COR-L47 (cell line): ENCODE results near the gene ITPK1.

Experiments
- DNase-seq: peaks from one replicate; lab custom pipeline; 2025; lab: John Stamatoyannopoulos, UW

Gene ITPK1

DNA sequence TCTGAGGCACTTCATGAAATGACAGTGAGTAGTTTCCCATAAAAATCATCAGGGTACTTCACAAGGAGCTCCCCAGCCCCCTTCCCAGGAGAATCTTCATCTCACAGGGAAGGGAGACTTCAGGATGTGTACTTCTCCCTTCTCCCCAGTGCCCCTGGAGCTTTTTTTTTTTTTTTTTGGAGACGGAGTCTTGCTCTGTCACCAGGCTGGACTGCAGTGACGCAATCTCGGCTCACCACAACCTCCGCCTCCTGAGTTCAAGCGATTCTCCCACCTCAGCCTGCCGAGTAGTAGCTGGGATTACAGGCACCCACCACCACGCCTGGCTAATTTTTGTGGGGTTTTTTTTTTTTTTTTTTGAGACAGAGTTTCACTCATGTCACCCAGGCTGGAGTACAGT lies 10.4 kb downstream of the ITPK1 start:
- DNase-seq, result no peak

- DNase-seq, result peak; percentile 37
Observed at GRCh38 chr14:93104961-93105360, 10.8 kb downstream of the ITPK1 start.

- DNase-seq, result peak; percentile 32
Observed at GRCh38 chr14:93103392-93104080, 12.2 kb downstream of the ITPK1 start.

GRCh38 chr14:93102141-93102540 lies 13.6 kb downstream of the ITPK1 start:
- no peak for DNase-seq

DNA sequence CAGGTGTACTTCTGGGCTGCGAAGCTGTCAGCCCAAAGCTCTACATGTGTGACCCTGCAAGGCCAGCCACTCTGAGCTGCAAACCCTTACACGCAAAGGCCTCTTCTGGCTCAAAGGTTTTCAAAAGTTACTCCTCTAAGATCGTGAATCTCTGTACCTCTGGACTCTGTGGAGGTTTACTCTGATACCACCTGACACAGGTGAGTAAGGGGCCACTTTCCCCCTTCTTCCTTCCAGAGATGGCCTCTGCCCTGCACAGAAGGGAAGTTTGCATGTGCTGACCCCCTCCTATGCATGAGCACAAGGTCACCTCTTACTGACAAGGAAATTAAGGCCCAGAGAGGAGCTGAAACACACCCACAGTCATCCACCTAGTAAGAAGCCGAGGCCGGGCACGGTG lies 14.5 kb downstream of the ITPK1 start:
- no peak for DNase-seq

DNA sequence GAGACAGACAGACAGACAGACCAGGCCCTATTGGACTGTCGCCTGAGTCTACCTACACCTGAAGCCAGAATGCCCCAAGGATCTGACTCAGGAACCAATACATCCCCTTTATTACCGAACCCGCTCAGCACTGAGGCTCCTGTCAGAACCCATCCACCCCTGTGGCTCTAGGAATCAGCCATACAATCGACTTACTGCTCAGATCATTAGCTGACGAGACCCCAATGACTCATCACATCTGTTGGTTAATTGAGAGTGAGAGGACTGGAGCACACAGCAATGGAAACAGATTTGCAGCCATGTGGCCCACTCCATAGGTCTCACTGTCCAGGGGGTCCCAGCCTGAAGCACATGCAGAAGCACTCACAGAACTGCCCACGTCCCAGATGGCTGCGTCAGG lies 15.2 kb downstream of the ITPK1 start:
- no peak for DNase-seq

DNA sequence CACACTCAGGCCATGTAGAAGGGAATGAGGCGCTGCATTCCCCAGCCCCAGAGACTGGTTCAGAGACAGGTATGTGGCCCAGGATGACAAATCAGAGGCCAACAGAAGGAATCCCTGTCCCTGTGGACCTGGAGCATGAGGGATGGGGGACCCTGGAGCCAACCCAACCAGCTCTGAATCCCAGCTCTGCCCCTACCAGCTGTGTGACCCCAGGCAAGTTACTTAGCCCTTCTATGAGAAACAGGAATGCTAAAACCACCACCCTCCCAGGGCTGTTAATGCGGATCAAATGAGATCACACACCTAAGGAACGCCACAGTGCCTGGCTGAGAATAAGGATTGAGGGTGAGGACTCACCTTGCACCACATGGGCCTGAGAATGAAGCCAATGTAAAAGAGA lies 15.6 kb downstream of the ITPK1 start:
- DNase-seq, result no peak

DNA sequence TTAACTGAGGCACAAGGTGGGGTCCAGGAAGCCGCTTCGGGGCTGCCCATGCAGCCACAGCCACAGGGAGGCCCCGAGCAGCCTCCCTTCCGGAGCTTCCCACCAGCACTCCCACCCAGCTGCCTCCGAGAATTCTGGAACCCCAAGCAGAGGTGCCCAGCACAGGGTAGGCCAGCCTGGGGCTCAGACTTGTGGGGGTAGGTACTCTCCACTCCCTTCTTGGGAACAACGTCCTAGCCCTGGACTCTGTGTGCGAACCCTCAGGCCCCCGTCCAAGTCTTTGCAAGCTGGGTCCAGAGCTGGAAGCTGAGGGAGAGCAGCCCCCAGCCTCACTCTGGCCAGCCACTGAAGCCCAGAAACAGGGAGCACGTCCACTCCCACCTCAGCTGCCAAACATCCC lies 16.1 kb downstream of the ITPK1 start:
- DNase-seq, result no peak

DNA sequence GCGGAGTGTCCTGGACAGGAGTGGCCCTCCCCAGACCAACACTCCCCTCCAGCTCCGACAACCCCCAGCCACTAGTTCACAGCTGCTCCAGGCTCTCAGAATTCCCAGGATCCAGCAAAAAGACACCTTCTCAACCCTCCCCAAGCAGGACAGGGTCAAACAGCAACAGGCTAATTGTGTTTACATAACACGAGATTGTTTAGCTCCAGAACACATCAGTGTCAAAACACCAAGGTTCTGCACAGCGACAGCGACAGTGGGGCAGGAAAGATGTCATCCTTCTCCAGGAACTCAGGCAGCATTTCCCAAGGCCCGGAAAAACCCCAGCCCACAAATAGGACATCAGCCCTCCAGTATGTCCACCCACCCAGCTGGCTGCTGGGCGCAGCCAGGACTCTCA lies 16.5 kb downstream of the ITPK1 start:
- DNase-seq, result no peak

DNA sequence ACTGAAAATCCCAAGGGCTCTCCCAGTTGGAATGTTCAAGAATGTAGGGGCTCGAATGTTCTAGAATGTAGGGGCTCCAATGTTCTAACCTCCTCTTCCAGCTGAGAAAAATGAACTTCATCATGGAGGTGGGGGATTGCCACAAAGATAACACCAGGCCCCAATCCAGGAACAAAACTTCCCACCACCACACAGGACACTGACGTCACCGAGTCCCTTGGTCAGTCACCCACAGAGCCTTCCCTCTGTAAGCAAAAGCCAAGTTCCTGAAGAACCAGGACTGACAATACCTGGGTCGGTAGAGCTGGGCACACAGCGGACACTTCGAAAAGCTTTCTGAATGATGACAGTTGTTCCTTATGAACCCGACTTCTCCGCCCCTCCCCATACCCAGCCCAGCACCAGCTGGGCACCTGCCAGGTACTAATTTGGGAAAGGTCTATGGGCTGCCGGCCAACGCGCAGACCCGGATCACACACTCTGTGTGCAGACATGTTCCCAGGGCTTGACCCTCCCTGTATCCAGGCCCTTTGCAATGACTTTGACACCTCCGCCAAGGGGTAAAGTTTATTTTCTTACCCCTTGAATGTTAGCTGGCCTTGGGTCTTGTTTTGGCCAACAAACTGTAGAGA lies 18.9 kb downstream of the ITPK1 start:
- DNase-seq, result no peak

DNA sequence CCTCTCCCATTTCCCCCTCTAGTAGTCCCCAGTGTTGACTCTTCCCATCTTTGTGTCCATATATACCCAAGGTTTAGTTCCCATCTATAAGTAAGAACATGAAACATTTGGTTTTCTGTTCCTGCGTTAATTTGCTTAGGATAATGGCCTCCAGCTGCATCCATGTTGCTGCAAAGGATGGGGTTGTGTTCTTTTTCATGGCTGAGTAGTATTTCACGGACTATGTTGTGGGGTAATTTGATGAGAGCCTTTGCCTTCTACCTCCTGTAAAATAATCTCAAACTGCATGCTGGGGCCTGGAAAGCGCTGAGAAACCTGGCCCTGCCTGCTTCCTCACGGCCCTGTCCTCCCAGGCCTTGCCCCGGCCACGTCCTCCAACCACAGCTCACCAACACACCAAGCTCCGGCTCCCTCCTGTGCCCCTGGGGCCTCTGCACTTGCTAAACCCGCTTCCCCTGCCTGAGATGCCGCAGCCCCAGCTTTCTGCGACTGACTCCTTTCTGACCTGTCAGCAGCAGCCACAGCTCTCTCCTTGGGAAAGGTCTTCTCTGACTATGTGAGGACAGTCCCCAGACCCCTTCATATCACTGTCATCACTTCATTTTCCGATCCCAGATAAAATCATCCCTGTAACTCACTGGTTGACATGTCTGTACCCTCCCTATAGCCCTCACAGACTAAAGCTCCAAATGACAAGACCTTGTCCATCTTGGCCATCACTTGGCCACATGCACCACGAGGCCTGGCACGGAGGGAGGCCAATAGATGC lies 19.8 kb downstream of the ITPK1 start:
- DNase-seq, result no peak

- no peak for DNase-seq
Observed at GRCh38 chr14:93094121-93094918, 21.4 kb downstream of the ITPK1 start.

DNA sequence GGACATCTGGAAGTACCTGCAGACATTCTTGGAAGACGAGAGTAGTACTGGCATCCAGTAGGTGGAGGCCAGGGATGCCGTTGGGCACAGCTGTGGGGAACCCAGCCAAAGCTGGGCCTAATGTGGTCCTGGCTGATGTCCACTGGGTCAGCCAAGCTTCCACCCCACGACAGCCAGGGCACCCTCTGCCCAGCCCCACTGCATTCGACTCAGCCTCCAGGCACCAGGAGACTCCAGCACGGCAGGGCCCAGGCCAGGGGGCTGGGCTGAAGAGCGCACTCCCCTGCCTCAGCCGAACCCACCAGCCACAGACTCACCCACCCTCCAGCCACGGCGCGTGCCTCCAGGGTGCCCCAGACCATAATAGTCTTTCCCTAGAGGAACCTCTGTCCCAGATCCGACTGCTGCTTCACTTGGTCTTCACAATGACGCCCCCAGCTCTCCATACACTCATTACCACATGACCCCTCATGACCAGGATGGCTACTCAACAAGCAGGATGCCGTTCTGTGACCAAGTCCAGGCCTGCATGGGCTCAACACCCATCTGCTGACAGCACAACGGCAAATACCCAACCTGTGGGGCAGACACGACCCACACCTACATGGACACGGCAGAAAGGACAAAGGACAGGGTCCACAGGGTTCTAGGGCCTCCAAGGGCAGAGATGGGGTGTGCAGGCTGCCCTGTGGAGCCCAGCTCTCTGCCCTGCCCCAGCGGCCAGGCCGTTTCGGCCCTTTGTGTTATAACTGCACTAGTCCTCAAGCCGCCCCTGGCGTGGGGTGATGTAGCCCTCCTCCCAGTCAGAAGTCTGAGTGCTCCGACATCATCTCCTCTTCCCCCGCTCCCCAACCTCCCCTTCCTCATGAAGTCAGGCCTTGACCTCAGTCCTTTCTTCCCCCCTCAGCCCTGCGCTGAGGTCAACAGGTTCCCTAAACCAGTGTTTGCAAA lies 22.8 kb downstream of the ITPK1 start:
- DNase-seq, result no peak

DNA sequence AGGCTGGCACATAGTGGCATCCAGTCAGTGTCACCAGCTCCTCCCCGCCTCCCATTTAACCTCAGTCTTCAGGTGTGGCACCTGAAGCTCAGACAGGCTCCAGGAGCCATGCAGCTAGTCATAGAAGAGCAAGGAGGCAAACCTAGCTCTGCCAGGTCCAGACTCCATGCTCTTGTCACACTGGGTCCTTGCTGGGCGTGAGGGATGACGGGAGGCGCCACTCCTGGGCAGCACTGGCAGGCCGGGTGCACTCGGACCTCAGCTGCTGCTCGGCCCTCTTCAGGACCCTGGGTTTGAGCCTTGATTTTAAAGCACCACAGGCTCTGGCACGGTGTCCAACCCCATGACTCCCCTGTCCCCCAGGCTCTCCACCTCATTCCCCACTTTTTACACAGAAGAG lies 24.1 kb downstream of the ITPK1 start:
- no peak for DNase-seq

GRCh38 chr14:93090826-93091555 lies 24.7 kb downstream of the ITPK1 start:
- DNase-seq, result peak; percentile 17

GRCh38 chr14:93089521-93090269 lies 26.0 kb downstream of the ITPK1 start:
- DNase-seq, result peak; percentile 53

- no peak for DNase-seq
Observed at GRCh38 chr14:93086441-93087055, 29.2 kb downstream of the ITPK1 start.

DNA sequence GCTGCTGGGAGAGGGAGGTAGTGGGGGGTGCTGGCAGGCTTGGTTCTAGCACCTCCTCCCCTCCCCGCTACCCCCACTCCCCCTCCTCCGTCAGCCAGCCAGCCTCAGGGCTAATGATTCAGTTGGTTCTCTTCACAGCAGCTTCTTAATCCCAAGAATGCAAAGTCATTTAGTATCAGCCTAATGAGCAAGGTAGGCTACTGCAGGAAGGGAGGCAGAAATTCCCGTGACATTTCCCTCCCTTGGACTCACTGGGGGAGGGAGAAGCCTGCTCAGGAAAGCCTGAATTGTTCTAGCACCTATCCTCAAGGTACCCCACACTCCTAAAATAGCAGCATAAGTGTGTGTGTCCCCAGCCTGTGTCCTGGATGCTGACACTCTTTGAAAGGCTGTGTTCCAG lies 29.8 kb downstream of the ITPK1 start:
- DNase-seq, result no peak
